Vagina (tissue), 2 donors: ENCODE data around the gene TRAPPC3L. TPM values are rescaled to one million over a fixed set of nuclear protein-coding genes. Genes with fewer than 3 reads are reported as not detected.

Experiments used
- DNase-seq, 2 donors: peaks; one replicate each; pipeline ENCODE4 v3.0.0-alpha.2; 2017; ENCODE audit errors: extremely low spot score in 2 of 2
- H3K27ac ChIP-seq: fragments of 200-600 bp; sonication (generic); one replicate; pipeline ENCODE4 v1.5.1; 2019
- H3K27me3 ChIP-seq: fragments of 200-600 bp; sonication (generic); one replicate; pipeline ENCODE4 v1.5.1; 2019
- H3K36me3 ChIP-seq, 2 donors: fragments of 200-600 bp; sonication (generic); one replicate each; pipeline ENCODE4 v1.5.1; 2017 to 2019
- H3K4me1 ChIP-seq: fragments of 200-600 bp; sonication (generic); one replicate; pipeline ENCODE4 v1.5.1; 2019
- H3K4me3 ChIP-seq, 2 donors: fragments of 200-600 bp; sonication (generic); 1 replicate in 1 of 2; 2 replicates in 1 of 2; pipeline ENCODE4 v1.5.1; 2016 to 2019
- H3K9me3 ChIP-seq: fragments of 200-600 bp; sonication (generic); one replicate; pipeline ENCODE4 v1.5.1; 2019
- CTCF ChIP-seq, 3 experiments: fragments of 450-650 bp in 2 of 3; fragments of 200-600 bp in 1 of 3; sonication (generic) in 1 of 3; IDR thresholded peaks; one replicate each; pipeline ENCODE4 v1.5.1; 2017 to 2019; ENCODE audit warnings: antibody characterized with exemption in 3 of 3, mild to moderate bottlenecking in 2 of 3, moderate library complexity in 2 of 3
- POLR2A ChIP-seq, 2 donors: fragments of 450-650 bp; IDR thresholded peaks; one replicate each; pipeline ENCODE4 v1.6.1; 2017; ENCODE audit warnings: antibody characterized with exemption in 2 of 2, mild to moderate bottlenecking in 2 of 2, moderate library complexity in 2 of 2
- POLR2AphosphoS5 ChIP-seq, 2 donors: sonication (generic); formaldehyde crosslinking; IDR thresholded peaks; one replicate each; pipeline ENCODE4 v1.9.0; 2017; ENCODE audit warnings: antibody characterized with exemption in 2 of 2, mild to moderate bottlenecking in 2 of 2, low read depth in 1 of 2; ENCODE audit not compliant: insufficient read depth in 1 of 2
- intact Hi-C: fragments of 100-400 bp; cut with DNase I; formaldehyde crosslinking; loops from one replicate; pipeline ENCODE4 v1.15.1; 2023
- total RNA-seq: library from RNA; depleted of rRNA; stranded (reverse); fragments of >200 nt; gene quantifications from one replicate; pipeline ENCODE4 v1.2.3, GENCODE V29; 2016

The TRAPPC3L gene
- total RNA-seq, 1 donor from 2014 or later: not detected

GRCh38 chr6:116530436-116530835 lies 15.0 kb downstream of the TRAPPC3L start:
- H3K4me1 ChIP-seq: no peaks in the 10 kb centered on the region
- H3K4me3 ChIP-seq: no peak overlapping the region
- intact Hi-C loops: loop anchor here (5.0 kb wide), 1 partner anchor 243 kb away; no protein-coding TSS in a partner anchor
- no peak for DNase-seq
- no peaks in the 10 kb centered on the region for H3K9me3 ChIP-seq
- no peak for TF ChIP-seq POLR2AphosphoS5 (IDR thresholded peaks at IDR 0.05; ENCODE audit: insufficient read depth in 1 of 2, low read depth in 1 of 2)
- H3K27ac ChIP-seq: no peak overlapping the region
- no peaks in the 10 kb centered on the region for H3K36me3 ChIP-seq
- no peaks in the 10 kb centered on the region for H3K27me3 ChIP-seq

- no peak for DNase-seq
- no peaks in the 10 kb centered on the region for H3K9me3 ChIP-seq
- intact Hi-C loops: loop anchor here (5.0 kb wide), 1 partner anchor 242 kb away; no protein-coding TSS in a partner anchor
- H3K4me1 ChIP-seq: no peaks in the 10 kb centered on the region
- H3K36me3 ChIP-seq: no peaks in the 10 kb centered on the region
- no peak overlapping the region for H3K27ac ChIP-seq
- TF ChIP-seq CTCF (IDR thresholded peaks at IDR 0.05) (no peak), POLR2A (IDR thresholded peaks at IDR 0.05) (no peak), POLR2AphosphoS5 (IDR thresholded peaks at IDR 0.05; ENCODE audit: insufficient read depth in 1 of 2, low read depth in 1 of 2) (no peak)
- H3K4me3 ChIP-seq: no peak overlapping the region
- no peaks in the 10 kb centered on the region for H3K27me3 ChIP-seq
Observed at GRCh38 chr6:116529466-116530290, 15.8 kb downstream of the TRAPPC3L start.

GRCh38 chr6:116528780-116529179 lies 16.7 kb downstream of the TRAPPC3L start:
- Histone ChIP-seq H3K9me3 (no peaks in the 10 kb centered on the region), H3K27ac (no peak overlapping the region), H3K4me3 (no peak overlapping the region), H3K36me3 (no peaks in the 10 kb centered on the region), H3K4me1 (no peaks in the 10 kb centered on the region), H3K27me3 (no peaks in the 10 kb centered on the region)
- DNase-seq: no peak
- TF ChIP-seq POLR2A (IDR thresholded peaks at IDR 0.05) (no peak), CTCF (IDR thresholded peaks at IDR 0.05) (no peak), POLR2AphosphoS5 (IDR thresholded peaks at IDR 0.05; ENCODE audit: insufficient read depth in 1 of 2, low read depth in 1 of 2) (no peak)
- intact Hi-C loops: no loop called here

- no peak overlapping the region for H3K4me3 ChIP-seq
- no peaks in the 10 kb centered on the region for H3K27me3 ChIP-seq
- no peak for DNase-seq
- H3K9me3 ChIP-seq: no peaks in the 10 kb centered on the region
- no peaks in the 10 kb centered on the region for H3K4me1 ChIP-seq
- no peaks in the 10 kb centered on the region for H3K36me3 ChIP-seq
- intact Hi-C loops: no loop called here
- H3K27ac ChIP-seq: no peak overlapping the region
- TF ChIP-seq POLR2A (IDR thresholded peaks at IDR 0.05): no peak
- no peak for TF ChIP-seq CTCF (IDR thresholded peaks at IDR 0.05)
- no peak for TF ChIP-seq POLR2AphosphoS5 (IDR thresholded peaks at IDR 0.05; ENCODE audit: insufficient read depth in 1 of 2, low read depth in 1 of 2)
Observed at GRCh38 chr6:116528133-116528532, 17.4 kb downstream of the TRAPPC3L start.

- Histone ChIP-seq H3K9me3 (no peaks in the 10 kb centered on the region), H3K36me3 (no peaks in the 10 kb centered on the region), H3K4me3 (no peak overlapping the region), H3K27ac (no peak overlapping the region), H3K27me3 (no peaks in the 10 kb centered on the region), H3K4me1 (no peaks in the 10 kb centered on the region)
- TF ChIP-seq POLR2A (IDR thresholded peaks at IDR 0.05) (no peak), CTCF (IDR thresholded peaks at IDR 0.05) (no peak), POLR2AphosphoS5 (IDR thresholded peaks at IDR 0.05; ENCODE audit: insufficient read depth in 1 of 2, low read depth in 1 of 2) (no peak)
- DNase-seq: no peak
- intact Hi-C loops: no loop called here
Observed at GRCh38 chr6:116524236-116524635, 21.2 kb downstream of the TRAPPC3L start.
